ENCODE measurements around the gene GABRR2. TPM values are rescaled to one million over a fixed set of nuclear protein-coding genes. Genes with fewer than 3 reads are reported as not detected.

Gene GABRR2
- total RNA-seq: 1 to 10 TPM in 1 of 4 donors, under 1 TPM in 2, not detected in 1; 0.26 to 1.7 (median 0.95) TPM

GRCh38 chr6:89315249-89315885, at the start of gene GABRR2:
Gene GABRR2, minus strand, starts transcription at chr6:89315299. Its CDS starts 134 bp downstream, at chr6:89315165.
- H3K4me1 ChIP-seq: peaks cover 7 to 13% of the 10 kb centered on the region in 2 donors
- H3K4me3 ChIP-seq: no peak within 1 kb of the TSS
- no peaks in the 10 kb centered on the region for H3K9me3 ChIP-seq
- no peaks in the 10 kb centered on the region for H3K27me3 ChIP-seq
- H3K36me3 ChIP-seq: no peaks in the 10 kb centered on the region
- TF ChIP-seq CTCF (IDR thresholded peaks at IDR 0.05) (no peak), POLR2A (IDR thresholded peaks at IDR 0.05) (no peak)
- intact Hi-C loops (cut with DNase I; ENCODE audit: low total_unique reads): no loop called here
- no peak for DNase-seq
- no peak within 1 kb of the TSS for H3K27ac ChIP-seq

GRCh38 chr6:89364586-89364985, 49.5 kb upstream of the GABRR2 start:
- Histone ChIP-seq H3K9me3 (no peaks in the 10 kb centered on the region), H3K36me3 (no peaks in the 10 kb centered on the region), H3K27ac (no peak overlapping the region), H3K4me1 (no peaks in the 10 kb centered on the region), H3K27me3 (no peaks in the 10 kb centered on the region), H3K4me3 (no peak overlapping the region)
- DNase-seq: no peak
- no peak for TF ChIP-seq CTCF (IDR thresholded peaks at IDR 0.05)
- TF ChIP-seq POLR2A (IDR thresholded peaks at IDR 0.05): no peak
- intact Hi-C loops (cut with DNase I; ENCODE audit: low total_unique reads): no loop called here

- intact Hi-C loops (cut with DNase I; ENCODE audit: low total_unique reads): no loop called here
- Histone ChIP-seq H3K4me1 (no peaks in the 10 kb centered on the region), H3K27me3 (no peaks in the 10 kb centered on the region), H3K4me3 (no peak overlapping the region), H3K9me3 (no peaks in the 10 kb centered on the region), H3K27ac (no peak overlapping the region), H3K36me3 (no peaks in the 10 kb centered on the region)
- DNase-seq: no peak
- TF ChIP-seq POLR2A (IDR thresholded peaks at IDR 0.05) (no peak), CTCF (IDR thresholded peaks at IDR 0.05) (no peak)
Measured at GRCh38 chr6:89361171-89361570, 46.1 kb upstream of the GABRR2 start.

- no peak for DNase-seq
- Histone ChIP-seq H3K27ac (no peak overlapping the region), H3K4me1 (no peaks in the 10 kb centered on the region), H3K36me3 (no peaks in the 10 kb centered on the region), H3K9me3 (no peaks in the 10 kb centered on the region), H3K4me3 (no peak overlapping the region), H3K27me3 (no peaks in the 10 kb centered on the region)
- no peak for TF ChIP-seq POLR2A (IDR thresholded peaks at IDR 0.05)
- TF ChIP-seq CTCF (IDR thresholded peaks at IDR 0.05): no peak
- intact Hi-C loops (cut with DNase I; ENCODE audit: low total_unique reads): no loop called here
Measured at GRCh38 chr6:89360415-89360999, 45.4 kb upstream of the GABRR2 start.

GRCh38 chr6:89359561-89359960, 44.5 kb upstream of the GABRR2 start:
- H3K4me1 ChIP-seq: no peaks in the 10 kb centered on the region
- intact Hi-C loops (cut with DNase I; ENCODE audit: low total_unique reads): loop anchor here (10.0 kb wide), 1 partner anchor 395 kb away; the partner anchor contains the start of gene RNGTT
- H3K4me3 ChIP-seq: no peak overlapping the region
- no peak for TF ChIP-seq POLR2A (IDR thresholded peaks at IDR 0.05)
- TF ChIP-seq CTCF (IDR thresholded peaks at IDR 0.05): no peak
- H3K36me3 ChIP-seq: no peaks in the 10 kb centered on the region
- no peaks in the 10 kb centered on the region for H3K27me3 ChIP-seq
- no peaks in the 10 kb centered on the region for H3K9me3 ChIP-seq
- no peak for DNase-seq
- H3K27ac ChIP-seq: no peak overlapping the region

All from uterus (tissue), 4 donors.